ENCODE data around the gene DCC. TPM values are rescaled to one million over a fixed set of nuclear protein-coding genes. Genes with fewer than 3 reads are reported as not detected.

The DCC gene
- total RNA-seq, 1 experiment from 2014 or later, result 0.72 TPM

DNA sequence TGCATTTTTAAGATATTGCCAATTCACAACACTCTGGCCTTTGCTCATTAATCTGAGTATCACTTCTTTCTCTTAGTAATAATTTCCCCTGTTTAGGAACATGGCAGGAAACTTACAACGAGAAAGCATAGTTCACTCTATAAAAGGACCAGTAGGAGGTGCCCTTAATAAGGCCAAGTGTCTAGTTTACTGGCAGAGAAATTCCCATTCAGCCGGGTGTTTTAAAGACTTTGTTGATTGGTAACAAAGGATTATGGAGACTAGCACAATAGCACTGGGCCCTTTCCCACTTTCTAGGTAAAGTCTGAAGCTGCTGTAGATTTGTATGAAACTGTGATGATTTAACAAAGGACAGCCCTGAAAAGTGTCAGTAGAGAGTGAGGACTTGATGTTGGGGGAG lies 3.1 kb downstream of the DCC start (continued):
- TF ChIP-seq, protein P1, sequence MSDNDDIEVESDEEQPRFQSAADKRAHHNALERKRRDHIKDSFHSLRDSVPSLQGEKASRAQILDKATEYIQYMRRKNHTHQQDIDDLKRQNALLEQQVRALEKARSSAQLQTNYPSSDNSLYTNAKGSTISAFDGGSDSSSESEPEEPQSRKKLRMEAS (CRISPR knock-in tag; IDR thresholded peaks at IDR 0.05), result no peak
- TF ChIP-seq NR2C2 (CRISPR knock-in tag; IDR thresholded peaks at IDR 0.05), result no peak
- TF ChIP-seq, protein P2, sequence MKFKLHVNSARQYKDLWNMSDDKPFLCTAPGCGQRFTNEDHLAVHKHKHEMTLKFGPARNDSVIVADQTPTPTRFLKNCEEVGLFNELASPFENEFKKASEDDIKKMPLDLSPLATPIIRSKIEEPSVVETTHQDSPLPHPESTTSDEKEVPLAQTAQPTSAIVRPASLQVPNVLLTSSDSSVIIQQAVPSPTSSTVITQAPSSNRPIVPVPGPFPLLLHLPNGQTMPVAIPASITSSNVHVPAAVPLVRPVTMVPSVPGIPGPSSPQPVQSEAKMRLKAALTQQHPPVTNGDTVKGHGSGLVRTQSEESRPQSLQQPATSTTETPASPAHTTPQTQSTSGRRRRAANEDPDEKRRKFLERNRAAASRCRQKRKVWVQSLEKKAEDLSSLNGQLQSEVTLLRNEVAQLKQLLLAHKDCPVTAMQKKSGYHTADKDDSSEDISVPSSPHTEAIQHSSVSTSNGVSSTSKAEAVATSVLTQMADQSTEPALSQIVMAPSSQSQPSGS (CRISPR knock-in tag; IDR thresholded peaks at IDR 0.05; ENCODE audit: borderline replicate concordance, low read depth), result no peak
- TF ChIP-seq, protein P3, sequence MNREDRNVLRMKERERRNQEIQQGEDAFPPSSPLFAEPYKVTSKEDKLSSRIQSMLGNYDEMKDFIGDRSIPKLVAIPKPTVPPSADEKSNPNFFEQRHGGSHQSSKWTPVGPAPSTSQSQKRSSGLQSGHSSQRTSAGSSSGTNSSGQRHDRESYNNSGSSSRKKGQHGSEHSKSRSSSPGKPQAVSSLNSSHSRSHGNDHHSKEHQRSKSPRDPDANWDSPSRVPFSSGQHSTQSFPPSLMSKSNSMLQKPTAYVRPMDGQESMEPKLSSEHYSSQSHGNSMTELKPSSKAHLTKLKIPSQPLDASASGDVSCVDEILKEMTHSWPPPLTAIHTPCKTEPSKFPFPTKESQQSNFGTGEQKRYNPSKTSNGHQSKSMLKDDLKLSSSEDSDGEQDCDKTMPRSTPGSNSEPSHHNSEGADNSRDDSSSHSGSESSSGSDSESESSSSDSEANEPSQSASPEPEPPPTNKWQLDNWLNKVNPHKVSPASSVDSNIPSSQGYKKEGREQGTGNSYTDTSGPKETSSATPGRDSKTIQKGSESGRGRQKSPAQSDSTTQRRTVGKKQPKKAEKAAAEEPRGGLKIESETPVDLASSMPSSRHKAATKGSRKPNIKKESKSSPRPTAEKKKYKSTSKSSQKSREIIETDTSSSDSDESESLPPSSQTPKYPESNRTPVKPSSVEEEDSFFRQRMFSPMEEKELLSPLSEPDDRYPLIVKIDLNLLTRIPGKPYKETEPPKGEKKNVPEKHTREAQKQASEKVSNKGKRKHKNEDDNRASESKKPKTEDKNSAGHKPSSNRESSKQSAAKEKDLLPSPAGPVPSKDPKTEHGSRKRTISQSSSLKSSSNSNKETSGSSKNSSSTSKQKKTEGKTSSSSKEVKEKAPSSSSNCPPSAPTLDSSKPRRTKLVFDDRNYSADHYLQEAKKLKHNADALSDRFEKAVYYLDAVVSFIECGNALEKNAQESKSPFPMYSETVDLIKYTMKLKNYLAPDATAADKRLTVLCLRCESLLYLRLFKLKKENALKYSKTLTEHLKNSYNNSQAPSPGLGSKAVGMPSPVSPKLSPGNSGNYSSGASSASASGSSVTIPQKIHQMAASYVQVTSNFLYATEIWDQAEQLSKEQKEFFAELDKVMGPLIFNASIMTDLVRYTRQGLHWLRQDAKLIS (CRISPR knock-in tag; IDR thresholded peaks at IDR 0.05; ENCODE audit: borderline replicate concordance), result no peak
- TF ChIP-seq, protein P4, sequence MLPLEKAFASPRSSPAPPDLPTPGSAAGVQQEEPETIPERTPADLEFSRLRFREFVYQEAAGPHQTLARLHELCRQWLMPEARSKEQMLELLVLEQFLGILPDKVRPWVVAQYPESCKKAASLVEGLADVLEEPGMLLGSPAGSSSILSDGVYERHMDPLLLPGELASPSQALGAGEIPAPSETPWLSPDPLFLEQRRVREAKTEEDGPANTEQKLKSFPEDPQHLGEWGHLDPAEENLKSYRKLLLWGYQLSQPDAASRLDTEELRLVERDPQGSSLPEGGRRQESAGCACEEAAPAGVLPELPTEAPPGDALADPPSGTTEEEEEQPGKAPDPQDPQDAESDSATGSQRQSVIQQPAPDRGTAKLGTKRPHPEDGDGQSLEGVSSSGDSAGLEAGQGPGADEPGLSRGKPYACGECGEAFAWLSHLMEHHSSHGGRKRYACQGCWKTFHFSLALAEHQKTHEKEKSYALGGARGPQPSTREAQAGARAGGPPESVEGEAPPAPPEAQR (CRISPR knock-in tag; IDR thresholded peaks at IDR 0.05), result no peak

DNA sequence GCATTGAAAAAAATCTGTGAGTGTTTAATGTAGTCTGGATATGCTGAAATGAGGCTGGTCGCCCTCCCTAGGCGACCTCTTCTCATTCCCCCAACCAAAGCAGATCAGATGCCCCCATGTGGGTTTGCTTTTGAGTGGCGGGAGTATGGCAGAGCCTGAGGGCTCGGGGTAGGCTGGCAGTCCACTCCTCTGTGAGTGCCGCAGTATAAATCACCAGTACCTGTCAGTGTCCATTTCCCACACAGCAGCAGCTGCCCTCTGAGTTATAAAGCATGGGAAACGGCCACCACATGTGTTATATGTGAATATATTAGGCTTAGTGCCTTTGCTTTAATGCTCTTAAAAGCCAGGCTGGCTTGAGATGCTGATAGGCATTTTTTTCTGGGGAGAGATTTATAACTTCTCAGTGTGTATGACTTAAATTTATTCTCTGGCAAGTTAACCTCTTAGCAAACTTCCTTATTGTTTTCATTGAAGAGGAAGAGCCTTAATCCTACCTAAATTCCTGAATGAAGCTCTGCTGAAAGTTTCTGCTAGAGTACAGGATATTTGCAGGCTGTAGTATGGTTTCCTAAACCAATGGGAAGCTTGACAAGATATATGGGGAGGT lies 3.8 kb downstream of the DCC start:
- CTCF ChIA-PET, result interaction anchor here (1.4 kb wide), 1 partner anchor 293 kb away, joined by 3 read pairs; no protein-coding TSS in a partner anchor
- Mint-ChIP-seq H3K27ac (no peak overlapping the region), H3K36me3 (0 out of 2 replicates have a peak, but pooled peaks cover 2% of the 10 kb centered on the region), H3K4me1 (peaks cover 26% of the 10 kb centered on the region), H3K4me3 (no peak overlapping the region), H3K9me3 (peaks cover 7% of the 10 kb centered on the region), H3K27me3 (ENCODE audit: low read depth) (no peaks in the 10 kb centered on the region)
- ATAC-seq, result no peak
- no peak for TF ChIP-seq SP1 (CRISPR knock-in tag; conservative IDR thresholded peaks at IDR 0.05)
- TF ChIP-seq ZNF232 (CRISPR knock-in tag; IDR thresholded peaks at IDR 0.05), result no peak
- TF ChIP-seq, protein P5, sequence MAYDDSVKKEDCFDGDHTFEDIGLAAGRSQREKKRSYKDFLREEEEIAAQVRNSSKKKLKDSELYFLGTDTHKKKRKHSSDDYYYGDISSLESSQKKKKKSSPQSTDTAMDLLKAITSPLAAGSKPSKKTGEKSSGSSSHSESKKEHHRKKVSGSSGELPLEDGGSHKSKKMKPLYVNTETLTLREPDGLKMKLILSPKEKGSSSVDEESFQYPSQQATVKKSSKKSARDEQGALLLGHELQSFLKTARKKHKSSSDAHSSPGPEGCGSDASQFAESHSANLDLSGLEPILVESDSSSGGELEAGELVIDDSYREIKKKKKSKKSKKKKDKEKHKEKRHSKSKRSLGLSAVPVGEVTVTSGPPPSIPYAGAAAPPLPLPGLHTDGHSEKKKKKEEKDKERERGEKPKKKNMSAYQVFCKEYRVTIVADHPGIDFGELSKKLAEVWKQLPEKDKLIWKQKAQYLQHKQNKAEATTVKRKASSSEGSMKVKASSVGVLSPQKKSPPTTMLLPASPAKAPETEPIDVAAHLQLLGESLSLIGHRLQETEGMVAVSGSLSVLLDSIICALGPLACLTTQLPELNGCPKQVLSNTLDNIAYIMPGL (CRISPR knock-in tag; IDR thresholded peaks at IDR 0.05), result no peak
- TF ChIP-seq, protein P6, sequence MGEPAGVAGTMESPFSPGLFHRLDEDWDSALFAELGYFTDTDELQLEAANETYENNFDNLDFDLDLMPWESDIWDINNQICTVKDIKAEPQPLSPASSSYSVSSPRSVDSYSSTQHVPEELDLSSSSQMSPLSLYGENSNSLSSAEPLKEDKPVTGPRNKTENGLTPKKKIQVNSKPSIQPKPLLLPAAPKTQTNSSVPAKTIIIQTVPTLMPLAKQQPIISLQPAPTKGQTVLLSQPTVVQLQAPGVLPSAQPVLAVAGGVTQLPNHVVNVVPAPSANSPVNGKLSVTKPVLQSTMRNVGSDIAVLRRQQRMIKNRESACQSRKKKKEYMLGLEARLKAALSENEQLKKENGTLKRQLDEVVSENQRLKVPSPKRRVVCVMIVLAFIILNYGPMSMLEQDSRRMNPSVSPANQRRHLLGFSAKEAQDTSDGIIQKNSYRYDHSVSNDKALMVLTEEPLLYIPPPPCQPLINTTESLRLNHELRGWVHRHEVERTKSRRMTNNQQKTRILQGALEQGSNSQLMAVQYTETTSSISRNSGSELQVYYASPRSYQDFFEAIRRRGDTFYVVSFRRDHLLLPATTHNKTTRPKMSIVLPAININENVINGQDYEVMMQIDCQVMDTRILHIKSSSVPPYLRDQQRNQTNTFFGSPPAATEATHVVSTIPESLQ (CRISPR knock-in tag; IDR thresholded peaks at IDR 0.05), result no peak
- no peak for TF ChIP-seq SOX15 (CRISPR knock-in tag; IDR thresholded peaks at IDR 0.05)
- TF ChIP-seq JAZF1 (CRISPR knock-in tag; IDR thresholded peaks at IDR 0.05), result no peak
- TF ChIP-seq ZBTB21 (CRISPR knock-in tag; IDR thresholded peaks at IDR 0.05; ENCODE audit: borderline replicate concordance), result no peak
- no peak for TF ChIP-seq EMX1 (CRISPR knock-in tag; IDR thresholded peaks at IDR 0.05)
- TF ChIP-seq, protein P7, sequence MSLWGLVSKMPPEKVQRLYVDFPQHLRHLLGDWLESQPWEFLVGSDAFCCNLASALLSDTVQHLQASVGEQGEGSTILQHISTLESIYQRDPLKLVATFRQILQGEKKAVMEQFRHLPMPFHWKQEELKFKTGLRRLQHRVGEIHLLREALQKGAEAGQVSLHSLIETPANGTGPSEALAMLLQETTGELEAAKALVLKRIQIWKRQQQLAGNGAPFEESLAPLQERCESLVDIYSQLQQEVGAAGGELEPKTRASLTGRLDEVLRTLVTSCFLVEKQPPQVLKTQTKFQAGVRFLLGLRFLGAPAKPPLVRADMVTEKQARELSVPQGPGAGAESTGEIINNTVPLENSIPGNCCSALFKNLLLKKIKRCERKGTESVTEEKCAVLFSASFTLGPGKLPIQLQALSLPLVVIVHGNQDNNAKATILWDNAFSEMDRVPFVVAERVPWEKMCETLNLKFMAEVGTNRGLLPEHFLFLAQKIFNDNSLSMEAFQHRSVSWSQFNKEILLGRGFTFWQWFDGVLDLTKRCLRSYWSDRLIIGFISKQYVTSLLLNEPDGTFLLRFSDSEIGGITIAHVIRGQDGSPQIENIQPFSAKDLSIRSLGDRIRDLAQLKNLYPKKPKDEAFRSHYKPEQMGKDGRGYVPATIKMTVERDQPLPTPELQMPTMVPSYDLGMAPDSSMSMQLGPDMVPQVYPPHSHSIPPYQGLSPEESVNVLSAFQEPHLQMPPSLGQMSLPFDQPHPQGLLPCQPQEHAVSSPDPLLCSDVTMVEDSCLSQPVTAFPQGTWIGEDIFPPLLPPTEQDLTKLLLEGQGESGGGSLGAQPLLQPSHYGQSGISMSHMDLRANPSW (CRISPR knock-in tag; conservative IDR thresholded peaks at IDR 0.05; ENCODE audit: low read depth), result no peak
- no peak for TF ChIP-seq GTF2I (CRISPR knock-in tag; conservative IDR thresholded peaks at IDR 0.05)
- TF ChIP-seq, protein P1 (CRISPR knock-in tag; IDR thresholded peaks at IDR 0.05), result no peak
- TF ChIP-seq, protein P3 (CRISPR knock-in tag; IDR thresholded peaks at IDR 0.05; ENCODE audit: borderline replicate concordance), result no peak
- POLR2A ChIA-PET, result no interaction called here
- DNase-seq (ENCODE audit: low spot score), result no peak
